Gastrocnemius medialis (tissue), 4 donors: Measurements from ENCODE around the gene FAM78A. TPM values are rescaled to one million over a fixed set of nuclear protein-coding genes. Genes with fewer than 3 reads are reported as not detected.

Source experiments
- ATAC-seq, 2 donors: fragments of 150-250 bp; one replicate each; pipeline ENCODE4 v1.9.1; 2016
- DNase-seq, 2 donors: peaks; one replicate each; pipeline ENCODE4 v3.0.0-alpha.2; 2019
- H3K27ac ChIP-seq, 4 donors: fragments of 200-600 bp; sonication (generic); 1 replicate in 1 of 4; 2 replicates in 3 of 4; pipeline ENCODE4 v1.5.1; 2016 to 2018; ENCODE audit warnings: mild to moderate bottlenecking in 2 of 4, moderate library complexity in 1 of 4
- H3K27me3 ChIP-seq, 3 donors: fragments of 200-600 bp; sonication (generic) in 2 of 3; 1 replicate in 1 of 3; 2 replicates in 2 of 3; pipeline versions ENCODE4 v1.5.1 to v1.6.0; 2016 to 2019; ENCODE audit warnings: mild to moderate bottlenecking in 1 of 3, moderate library complexity in 1 of 3
- H3K36me3 ChIP-seq, 2 donors: fragments of 200-600 bp; sonication (generic) in 1 of 2; one replicate each; pipeline ENCODE4 v1.5.1; 2017 to 2018
- H3K4me1 ChIP-seq, 2 donors: fragments of 200-600 bp; sonication (generic) in 1 of 2; one replicate each; pipeline ENCODE4 v1.5.1; 2016 to 2017; ENCODE audit warnings: mild to moderate bottlenecking in 2 of 2
- H3K4me3 ChIP-seq, 4 donors: fragments of 200-600 bp; sonication (generic) in 3 of 4; 1 replicate in 1 of 4; 2 replicates in 3 of 4; pipeline ENCODE4 v1.5.1; 2016 to 2019; ENCODE audit warnings: mild to moderate bottlenecking in 2 of 4
- H3K9me3 ChIP-seq, 3 donors: fragments of 200-600 bp; sonication (generic) in 2 of 3; 1 replicate in 1 of 3; 2 replicates in 2 of 3; pipeline ENCODE4 v1.5.1; 2016 to 2019
- CTCF ChIP-seq, 5 experiments: fragments of 450-650 bp in 3 of 5; fragments of 200-600 bp in 2 of 5; sonication (generic) in 2 of 5; IDR thresholded peaks in 4 of 5; conservative IDR thresholded peaks in 1 of 5; 1 replicate in 4 of 5; 2 replicates in 1 of 5; pipeline ENCODE4 v1.5.1; 2016 to 2019; ENCODE audit warnings: antibody characterized with exemption in 5 of 5, mild to moderate bottlenecking in 3 of 5, moderate library complexity in 3 of 5
- POLR2A ChIP-seq, 2 donors: fragments of 450-650 bp; IDR thresholded peaks; one replicate each; pipeline ENCODE4 v1.6.1; 2017; ENCODE audit warnings: antibody characterized with exemption in 2 of 2, mild to moderate bottlenecking in 2 of 2, moderate library complexity in 2 of 2
- in situ Hi-C, 4 donors: fragments of 200-750 bp; cut with MboI; loops; one replicate each; pipeline versions ENCODE4 v1.15.0 to v1.8.0; 2017; ENCODE audit warnings: low sequenced_read_pairs in 4 of 4
- intact Hi-C: fragments of 100-400 bp; cut with DNase I; formaldehyde crosslinking; loops from one replicate; pipeline ENCODE4 v1.15.1; 2023; ENCODE audit warnings: low total_unique reads
- total RNA-seq, 4 donors: library from RNA; depleted of rRNA; stranded (reverse); fragments of >200 nt; gene quantifications; one replicate each; pipeline versions ENCODE4 v1.1.0 to v1.2.3, GENCODE V29; 2016

The FAM78A gene
- total RNA-seq, 4 donors from 2014 or later, result 3.6 to 16.0 (median 10.1) TPM

GRCh38 chr9:131258698-131259431 is 17.4 kb downstream of the FAM78A start:
- DNase-seq (no peak), ATAC-seq (no peak)
- in situ Hi-C loops (no loop called here), intact Hi-C loops (no loop called here)
- TF ChIP-seq POLR2A (IDR thresholded peaks at IDR 0.05) (no peak), CTCF (IDR thresholded peaks at IDR 0.05 in 4 of 5, conservative IDR thresholded peaks at IDR 0.05 in 1 of 5) (no peak)
- Histone ChIP-seq H3K4me3 (no peak overlapping the region), H3K27me3 (no peaks in the 10 kb centered on the region), H3K9me3 (no peaks in the 10 kb centered on the region), H3K36me3 (peaks cover 0 to 19% of the 10 kb centered on the region in 2 donors), H3K4me1 (peaks cover 34 to 37% of the 10 kb centered on the region in 2 donors), H3K27ac (peak overlapping the region in 3 of 4 donors; percentile 32 to 95 (median 88))

GRCh38 chr9:131258186-131258585 is 18.1 kb downstream of the FAM78A start:
- in situ Hi-C loops, result no loop called here
- H3K27ac ChIP-seq, result peak overlapping the region; percentile 21 to 95 (median 60)
- no peaks in the 10 kb centered on the region for H3K27me3 ChIP-seq
- DNase-seq, result peak in 1 of 2 donors; percentile 54
- H3K4me3 ChIP-seq, result no peak overlapping the region
- intact Hi-C loops, result no loop called here
- H3K9me3 ChIP-seq, result no peaks in the 10 kb centered on the region
- no peak for ATAC-seq
- peaks cover 27 to 38% of the 10 kb centered on the region in 2 donors for H3K4me1 ChIP-seq
- TF ChIP-seq CTCF (IDR thresholded peaks at IDR 0.05 in 4 of 5, conservative IDR thresholded peaks at IDR 0.05 in 1 of 5), result no peak
- no peak for TF ChIP-seq POLR2A (IDR thresholded peaks at IDR 0.05)
- peaks cover 0 to 19% of the 10 kb centered on the region in 2 donors for H3K36me3 ChIP-seq

- no peak overlapping the region for H3K4me3 ChIP-seq
- H3K4me1 ChIP-seq, result peaks cover 27 to 38% of the 10 kb centered on the region in 2 donors
- H3K27me3 ChIP-seq, result no peaks in the 10 kb centered on the region
- peaks cover 0 to 19% of the 10 kb centered on the region in 2 donors for H3K36me3 ChIP-seq
- H3K9me3 ChIP-seq, result no peaks in the 10 kb centered on the region
- peak overlapping the region; percentile 18 to 95 (median 90) for H3K27ac ChIP-seq
- ATAC-seq (no peak), DNase-seq (no peak)
- TF ChIP-seq POLR2A (IDR thresholded peaks at IDR 0.05) (no peak), CTCF (IDR thresholded peaks at IDR 0.05 in 4 of 5, conservative IDR thresholded peaks at IDR 0.05 in 1 of 5) (no peak)
- in situ Hi-C loops (no loop called here), intact Hi-C loops (no loop called here)
Measured at GRCh38 chr9:131257266-131258025, 18.9 kb downstream of the FAM78A start.

GRCh38 chr9:131255676-131256197 is 20.6 kb downstream of the FAM78A start:
- TF ChIP-seq POLR2A (IDR thresholded peaks at IDR 0.05) (no peak), CTCF (IDR thresholded peaks at IDR 0.05 in 4 of 5, conservative IDR thresholded peaks at IDR 0.05 in 1 of 5) (no peak)
- Histone ChIP-seq H3K4me1 (peaks cover 27 to 38% of the 10 kb centered on the region in 2 donors), H3K27me3 (no peaks in the 10 kb centered on the region), H3K36me3 (peaks cover 0 to 14% of the 10 kb centered on the region in 2 donors), H3K27ac (peak overlapping the region; percentile 85 to 95 (median 90)), H3K4me3 (peak overlapping the region in 2 of 4 donors; percentile 23 to 29), H3K9me3 (no peaks in the 10 kb centered on the region)
- ATAC-seq (peak; percentile 64 to 68), DNase-seq (peak; percentile 65 to 67)
- intact Hi-C loops, result no loop called here
- in situ Hi-C loops, result no loop called here
